DMS 273 treated with DMSO at 0.1 percent for 48 hours (cell line): ENCODE data around the gene NMNAT1.
"Not testable (repeated sequence)": the region's sequence is repeated elsewhere in the genome, so short reads cannot be mapped to it uniquely, and the experiment has no call there.

Experiments
- DNase-seq: peaks from one replicate; lab custom pipeline; 2025; lab: John Stamatoyannopoulos, UW

The NMNAT1 gene

DNA sequence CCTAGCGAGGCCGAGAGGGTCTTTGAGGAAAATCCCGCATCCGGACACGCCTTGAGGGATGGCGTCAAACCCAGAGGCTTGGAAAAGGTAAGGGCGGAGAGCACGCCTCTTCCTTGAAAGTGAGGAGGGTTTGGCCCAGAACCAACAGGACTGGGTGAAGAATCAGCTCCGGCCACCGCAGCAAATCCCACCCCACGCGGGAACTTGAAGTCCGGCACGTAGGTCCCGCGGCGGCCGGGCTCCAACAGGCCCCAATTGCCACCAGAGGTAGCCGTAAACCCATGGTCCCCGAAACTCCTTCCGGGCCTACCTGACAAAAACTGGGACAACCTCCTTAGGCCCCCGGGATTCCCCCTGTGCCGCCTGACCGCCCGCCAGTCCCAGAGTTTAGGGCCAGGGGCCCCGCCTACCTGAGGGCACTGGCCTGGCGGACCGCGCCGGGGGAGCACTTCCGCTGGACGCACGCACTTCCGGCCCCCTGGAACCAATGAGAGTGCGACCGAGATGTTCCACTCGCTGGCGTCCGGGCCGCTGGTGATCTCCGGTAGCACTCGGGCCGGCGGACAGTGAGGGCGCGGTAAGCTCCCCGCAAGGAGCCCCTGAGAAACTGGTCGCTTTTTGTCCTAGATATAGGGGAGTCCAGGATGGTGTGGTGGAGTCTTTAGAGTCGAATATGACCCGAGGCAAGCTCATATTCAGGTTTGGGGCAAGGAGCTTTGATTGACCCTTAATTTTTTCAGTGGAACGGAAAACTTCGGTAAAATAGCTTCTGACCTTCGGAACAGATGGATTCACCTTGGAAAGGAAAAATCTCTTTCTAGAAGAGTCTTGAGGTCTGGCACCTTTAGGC is at the start of gene NMNAT1, which contains the start of gene LZIC:
NMNAT1 (plus strand) TSS at position 537 of the 850 bp plus-strand sequence. CDS start 28,599 bp downstream, outside the sequence.
LZIC (minus strand) TSS at position 453 of the 850 bp plus-strand sequence. CDS start 6,772 bp downstream, outside the sequence.
- peak; percentile 78 for DNase-seq

DNA sequence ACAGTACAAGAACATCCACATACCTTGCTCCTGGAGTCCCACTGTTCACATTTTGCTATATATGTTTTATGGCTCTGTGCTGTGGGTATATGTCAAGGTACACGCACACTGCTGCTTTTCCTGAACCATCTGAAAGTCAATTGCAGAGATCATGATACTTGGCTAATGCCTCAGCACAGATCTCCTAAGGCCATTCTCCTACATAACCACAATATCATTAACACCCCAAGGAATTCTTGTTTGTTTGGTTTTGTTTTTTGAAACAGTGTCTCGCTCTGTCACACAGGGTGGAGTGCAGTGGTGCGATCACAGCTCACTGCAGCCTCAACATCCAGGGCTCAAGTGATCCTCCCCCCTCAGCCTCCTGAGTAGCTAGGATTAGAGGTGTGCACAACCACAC is 49.2 kb upstream of the NMNAT1 start:
- no peak for DNase-seq

DNA sequence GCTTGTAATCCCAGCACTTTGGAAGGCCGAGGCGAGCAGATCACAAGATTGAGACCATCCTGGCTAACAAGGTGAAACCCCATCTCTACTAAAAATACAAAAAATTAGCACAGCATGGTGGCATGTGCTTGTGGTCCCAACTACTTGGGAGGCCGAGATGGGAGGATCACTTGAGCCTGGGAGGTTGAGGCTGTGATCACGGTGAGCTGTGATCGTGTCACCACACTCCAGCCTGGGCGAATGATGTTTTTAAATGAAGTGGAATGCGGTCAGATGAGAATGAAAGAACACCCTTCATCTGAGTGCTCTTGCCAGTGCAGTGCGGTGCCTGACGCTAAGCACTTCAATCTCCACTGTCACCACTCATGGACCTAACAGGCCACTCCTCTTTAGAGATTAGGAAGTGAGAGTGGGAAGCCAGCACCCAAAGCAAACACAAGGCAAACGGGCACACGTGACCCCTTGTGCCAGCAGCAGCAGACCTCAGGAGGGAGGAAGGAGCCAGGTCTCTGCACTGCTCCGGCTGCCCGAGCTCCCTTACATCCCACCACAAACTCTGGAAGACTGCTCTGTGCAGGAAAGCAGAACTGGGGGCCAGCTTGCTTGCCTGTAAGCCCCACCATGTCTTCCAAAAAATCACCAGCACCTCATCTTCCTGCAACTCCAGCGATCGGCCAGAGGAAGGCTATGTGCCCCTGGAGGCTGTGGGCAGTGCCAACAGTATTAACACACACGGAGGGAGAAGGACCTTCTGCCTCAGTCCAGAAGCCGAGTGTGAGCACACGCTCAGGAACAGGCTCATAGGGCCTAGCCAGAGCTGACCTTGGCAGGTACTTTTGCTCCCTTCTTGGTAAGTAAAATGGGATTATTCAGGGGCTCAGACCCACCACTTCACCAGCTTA is 42.9 kb upstream of the NMNAT1 start:
- DNase-seq = no peak

DNA sequence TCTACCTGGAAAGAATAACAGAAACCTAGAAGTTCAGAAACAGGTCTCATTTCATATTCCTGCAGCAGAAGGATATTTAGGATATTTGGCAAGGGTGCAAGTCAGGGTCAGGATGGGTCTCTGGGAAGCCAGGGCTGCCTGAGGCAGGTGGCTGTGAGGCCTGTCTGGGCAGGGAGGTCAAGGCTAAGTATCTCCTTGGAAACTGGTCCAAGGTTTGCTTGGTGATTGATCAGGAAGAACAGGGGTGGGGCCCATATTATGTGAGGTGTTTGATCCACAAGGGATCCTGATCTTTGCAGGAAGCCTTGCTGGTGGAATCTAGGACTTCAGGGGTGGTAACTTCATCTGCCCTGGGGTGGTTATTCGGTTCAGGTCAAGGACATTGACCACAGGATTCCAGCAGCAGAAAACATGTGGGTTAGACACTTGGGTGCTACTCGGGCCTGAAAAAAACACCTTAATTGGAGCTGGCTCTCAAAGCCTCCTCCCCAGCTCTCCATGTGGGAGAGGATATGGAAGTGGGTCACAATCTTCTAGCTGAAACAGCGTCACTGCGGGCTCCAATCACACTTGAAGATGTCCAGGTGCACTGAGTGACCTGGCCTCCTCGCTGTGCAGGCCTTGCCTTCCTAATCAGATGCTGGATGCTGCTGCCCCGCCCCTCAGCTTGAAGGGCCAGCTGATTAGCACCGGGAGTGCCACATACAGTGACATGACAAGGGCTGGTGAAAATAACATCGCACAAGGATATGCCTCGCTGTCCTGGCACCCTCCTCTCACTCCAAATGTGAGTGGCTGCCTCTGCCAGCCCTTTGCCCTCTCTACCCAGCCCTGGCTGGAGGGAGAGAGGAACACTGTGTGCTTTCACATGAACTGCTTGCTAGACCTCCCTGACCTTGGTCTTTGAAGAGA is 41.9 kb upstream of the NMNAT1 start:
- DNase-seq = no peak

DNA sequence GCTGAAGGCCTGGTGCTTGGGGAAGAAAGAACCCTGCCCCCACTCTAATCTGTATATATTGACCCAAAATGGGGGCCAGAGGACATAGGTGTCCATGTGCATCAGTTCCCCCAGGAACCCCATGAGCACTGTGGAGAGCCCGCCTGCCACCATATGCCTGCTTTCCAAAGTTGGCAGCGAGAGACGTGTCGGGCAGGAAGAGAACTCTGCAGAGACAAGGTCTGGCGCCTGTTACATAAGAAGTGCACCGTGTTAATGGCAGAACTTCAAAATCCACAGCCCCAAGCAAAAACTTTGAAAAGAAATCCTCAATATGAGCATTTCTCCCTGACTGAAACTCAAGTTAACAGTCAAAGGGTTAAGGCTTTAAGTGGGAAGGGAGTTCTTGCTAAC is 41.2 kb upstream of the NMNAT1 start:
- no peak for DNase-seq

DNA sequence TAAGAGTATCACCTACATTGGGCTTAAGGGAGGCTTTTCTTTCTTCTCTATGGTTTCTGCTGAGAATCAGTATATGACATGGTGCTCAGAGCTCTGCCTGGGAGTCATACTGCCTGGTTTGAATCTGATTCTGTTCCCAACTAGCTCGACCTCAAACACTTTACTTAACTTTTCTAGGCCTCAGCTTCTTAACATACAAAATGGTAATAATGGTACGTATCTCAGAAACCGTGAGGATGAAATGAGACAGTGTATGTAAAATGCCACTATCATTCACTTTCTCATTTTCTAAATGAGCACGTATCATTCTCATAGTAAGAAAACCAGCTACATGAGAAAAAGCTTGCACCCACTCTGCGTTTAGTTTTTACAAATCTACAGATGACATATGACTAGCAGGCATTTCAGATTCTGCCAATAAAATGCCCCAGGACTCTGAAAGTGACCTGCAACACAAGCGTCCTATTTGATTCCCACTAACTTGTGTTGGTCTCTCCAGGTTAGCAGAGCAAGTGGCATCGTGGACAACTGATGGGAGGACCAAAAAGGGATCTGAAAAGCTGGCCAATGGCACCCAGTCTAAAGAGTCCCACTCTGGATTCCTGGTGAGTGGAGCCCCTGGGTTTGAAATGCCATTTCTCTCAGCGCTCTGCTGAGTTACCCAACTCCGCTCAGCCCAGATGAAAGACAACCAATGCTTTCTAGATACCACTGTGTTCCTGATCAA is 39.3 kb upstream of the NMNAT1 start:
- DNase-seq = no peak

DNA sequence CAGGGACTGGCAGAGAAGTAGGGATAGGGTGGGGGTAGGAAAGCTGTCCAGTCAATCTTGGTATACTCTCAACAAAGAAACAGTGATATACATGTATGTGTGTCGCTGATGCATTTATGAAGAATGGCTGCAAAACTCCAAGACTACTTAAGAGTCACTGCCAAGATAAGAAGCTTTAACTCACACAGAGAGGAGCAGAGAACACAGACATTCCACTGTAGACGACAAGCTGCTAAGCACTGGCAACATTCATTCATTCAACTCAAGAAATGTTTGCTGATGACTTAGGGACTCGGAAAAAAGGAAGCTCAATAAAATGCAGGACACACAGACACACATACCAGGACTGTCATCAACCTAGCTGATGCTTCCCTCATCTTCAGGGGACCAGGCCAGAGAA is 38.7 kb upstream of the NMNAT1 start:
- DNase-seq = no peak

DNA sequence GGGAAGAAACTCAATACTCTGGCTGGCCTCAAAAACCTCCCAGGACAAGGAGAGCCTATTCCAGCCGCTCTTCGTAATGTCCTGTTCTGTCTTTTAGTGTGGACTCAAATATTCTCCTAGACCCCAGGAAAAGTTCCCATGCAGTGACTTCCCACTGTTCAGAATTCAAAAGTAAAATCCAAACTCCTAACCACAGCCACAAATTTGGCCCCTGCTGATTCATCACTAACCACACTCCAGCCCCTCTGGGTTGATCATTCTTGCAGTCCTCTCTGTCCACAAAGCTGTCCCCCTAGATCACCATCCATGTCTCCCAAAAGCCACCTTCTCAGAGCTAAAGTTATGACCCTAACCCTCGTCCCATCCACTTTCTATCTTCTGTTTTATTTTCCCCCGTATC is 38.3 kb upstream of the NMNAT1 start:
- DNase-seq = no peak

DNA sequence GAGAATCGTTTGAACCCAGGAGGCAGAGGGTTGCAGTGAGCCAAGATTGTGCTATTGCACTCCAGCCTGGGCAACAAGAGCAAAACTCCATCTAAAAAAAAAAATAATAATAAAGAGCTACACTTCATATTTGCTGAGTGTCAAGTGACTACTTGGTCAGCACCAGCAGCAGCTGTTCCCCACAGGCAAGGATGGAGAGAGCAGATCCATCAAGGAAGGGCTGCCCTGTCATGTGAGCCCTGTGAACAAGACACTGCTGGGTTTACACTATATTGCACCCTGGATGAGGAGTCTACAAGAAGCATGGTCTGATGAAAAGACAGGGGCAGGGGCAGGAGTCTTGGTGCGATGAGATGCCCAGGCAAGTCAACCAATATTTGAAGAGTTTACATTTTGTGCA is 36.8 kb upstream of the NMNAT1 start:
- DNase-seq = no peak

DNA sequence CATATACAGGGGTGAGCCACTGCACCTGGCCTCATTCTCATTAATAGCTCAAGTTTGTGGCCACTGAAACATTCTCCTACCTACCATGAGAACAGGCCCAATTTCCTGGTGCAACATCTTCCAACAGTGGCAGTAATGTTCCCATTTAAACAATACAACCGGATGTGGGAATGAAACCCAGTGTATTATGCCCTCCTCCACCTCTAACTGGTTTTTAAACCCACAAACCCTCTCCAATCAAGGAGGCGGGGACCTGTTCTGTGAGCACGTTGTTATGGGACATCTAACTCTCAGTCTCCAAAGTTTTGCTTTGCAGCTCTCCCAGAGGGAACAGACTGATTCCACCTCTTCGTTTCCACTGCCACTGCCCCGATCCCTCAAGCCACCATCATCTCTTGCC is 35.8 kb upstream of the NMNAT1 start:
- no peak for DNase-seq

DNA sequence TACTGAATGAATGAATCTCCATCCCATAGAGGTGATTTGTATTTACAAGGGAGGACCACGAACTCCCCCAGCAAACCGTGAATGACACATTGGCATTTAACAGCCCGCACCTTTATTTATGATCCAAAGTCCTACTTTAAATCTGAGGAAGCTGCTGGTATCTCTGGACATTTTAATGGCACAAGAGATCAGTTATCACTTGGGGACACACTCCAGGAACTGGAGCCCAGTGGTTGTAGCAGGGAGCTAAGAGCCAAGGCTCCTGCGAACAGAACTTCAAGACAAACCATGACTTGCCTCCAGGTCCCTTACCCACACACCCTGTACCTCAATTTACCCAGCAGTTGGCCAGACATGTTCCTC is 34.4 kb upstream of the NMNAT1 start:
- no peak for DNase-seq

DNA sequence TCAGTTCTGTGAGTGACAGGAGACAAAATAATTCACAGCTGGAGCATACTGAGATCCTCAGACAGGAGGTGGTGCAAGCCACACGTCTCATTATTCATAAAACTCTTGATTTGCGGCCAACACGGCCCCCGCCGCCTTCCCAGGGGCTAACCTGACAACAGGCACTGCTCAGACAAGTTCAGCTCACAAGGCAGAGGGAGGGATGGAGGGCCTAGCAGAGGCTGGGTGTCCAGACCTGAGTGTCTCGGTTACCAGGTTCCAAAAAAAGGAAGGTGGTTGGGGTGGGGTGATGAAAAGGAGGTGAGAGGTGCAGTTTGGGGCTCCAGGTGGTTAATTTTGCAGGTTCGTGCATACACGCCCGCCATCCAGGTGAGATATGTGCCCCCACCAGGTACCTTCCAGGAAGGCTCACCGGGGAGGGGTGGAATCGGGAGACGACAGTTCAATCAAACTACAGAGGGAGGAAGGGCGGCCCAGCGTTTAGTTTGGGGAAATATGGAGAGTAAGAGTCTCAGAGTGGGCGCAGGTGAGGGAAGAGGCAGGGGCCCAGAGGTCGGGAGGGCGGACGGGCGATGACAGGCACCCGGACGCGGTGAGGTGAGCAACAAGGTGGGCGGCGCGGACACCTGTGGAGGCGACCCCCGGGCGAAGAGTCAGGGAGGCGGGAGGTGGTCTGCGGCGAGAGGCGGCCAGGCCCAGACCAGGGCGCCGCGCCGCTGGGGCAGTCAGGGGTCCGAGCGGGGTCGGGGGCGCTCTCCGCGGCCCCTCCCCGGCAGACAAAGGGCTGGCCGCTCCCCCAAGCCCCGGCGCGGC is 33.8 kb upstream of the NMNAT1 start:
- DNase-seq = peak; percentile 33

DNA sequence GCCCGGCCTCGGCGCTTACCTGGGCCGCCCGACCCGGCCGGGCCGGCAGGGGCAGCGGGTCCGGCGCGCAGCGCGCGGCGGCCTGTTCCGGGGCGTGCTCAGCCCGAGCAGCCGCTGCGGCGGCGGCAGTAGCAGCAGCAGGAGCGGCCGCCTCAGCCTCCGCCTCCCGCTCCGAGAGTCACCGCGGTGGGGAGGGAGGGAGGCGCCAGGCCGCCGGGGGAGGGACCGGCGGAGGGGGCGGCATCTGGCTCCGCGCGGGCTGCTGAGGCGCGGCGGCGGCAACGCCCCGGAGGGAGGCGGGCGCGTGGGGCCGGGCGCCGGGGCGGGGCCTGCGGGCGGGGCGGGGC is 33.2 kb upstream of the NMNAT1 start, which contains the start of gene CTNNBIP1:
CTNNBIP1 (minus strand) TSS at position 194 of the 347 bp plus-strand sequence. CDS start 38,205 bp downstream, outside the sequence.
- DNase-seq = no peak

DNA sequence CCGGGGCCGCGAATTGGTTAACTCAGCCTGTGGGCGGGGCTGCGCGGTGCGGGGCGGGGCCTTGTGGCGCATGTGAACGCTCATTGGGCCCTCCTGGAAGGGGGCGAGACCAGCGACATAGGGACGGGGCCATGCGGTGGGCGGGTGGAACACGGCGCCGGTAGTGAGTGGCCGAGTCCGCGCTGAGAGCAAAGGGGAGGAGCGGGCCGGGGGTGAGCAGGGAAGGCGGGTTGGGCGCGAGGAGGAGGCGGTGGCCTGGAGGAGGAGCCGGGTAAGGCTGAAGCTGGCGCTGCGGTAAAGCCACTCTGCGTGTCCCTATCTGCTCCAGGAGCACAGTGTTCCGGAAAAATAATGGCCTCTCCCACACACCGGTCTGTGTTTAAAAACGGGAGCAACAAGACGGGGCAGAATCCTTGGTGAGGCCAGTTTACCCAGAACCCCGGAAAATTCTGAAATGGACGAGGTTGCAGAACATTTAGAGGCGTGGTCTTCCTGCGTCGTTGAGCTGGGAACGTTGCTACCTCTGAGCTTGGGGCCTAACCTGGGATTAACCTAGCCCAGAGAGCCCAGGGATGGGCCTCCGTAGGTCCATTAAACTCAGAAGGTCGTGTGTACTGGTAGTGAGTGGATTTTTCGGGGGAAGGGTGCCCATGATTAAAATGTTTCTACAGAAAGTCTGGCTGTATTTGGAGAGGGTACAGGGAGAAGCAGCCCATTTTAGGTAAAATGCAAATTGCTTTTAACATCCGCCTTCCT is 32.7 kb upstream of the NMNAT1 start:
- DNase-seq = peak; percentile 94

DNA sequence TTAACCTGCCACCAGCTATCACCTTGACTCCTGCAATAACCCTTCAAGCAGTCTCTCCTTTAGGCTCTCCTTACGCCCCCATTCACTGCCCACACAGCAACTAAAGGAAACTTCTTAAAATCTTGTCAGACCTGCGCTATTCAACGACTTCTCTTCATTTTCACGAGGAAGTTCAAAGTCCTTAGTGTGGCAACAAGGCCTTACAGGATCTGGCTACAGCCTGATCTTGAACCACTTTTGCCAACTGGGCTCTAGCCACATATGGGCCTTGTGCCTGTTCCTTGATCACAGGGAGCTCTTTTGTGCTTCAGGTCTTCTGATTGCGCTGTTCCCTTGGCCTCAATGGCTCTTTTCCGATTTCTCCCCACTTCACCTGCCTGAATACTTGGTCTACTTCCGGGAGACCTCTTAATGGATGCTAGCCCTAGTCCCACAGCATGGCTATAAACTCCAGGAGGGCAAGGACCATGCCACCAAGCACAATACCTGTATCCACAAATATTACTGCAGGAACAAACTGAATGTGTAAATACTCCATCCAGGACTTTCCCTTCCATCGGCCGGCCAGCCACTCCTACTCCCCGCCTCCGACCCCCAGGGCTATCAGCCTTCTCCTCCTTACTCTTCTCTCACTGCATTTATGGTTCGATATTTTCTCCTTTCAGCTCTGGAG is 30.9 kb upstream of the NMNAT1 start:
- no peak for DNase-seq

DNA sequence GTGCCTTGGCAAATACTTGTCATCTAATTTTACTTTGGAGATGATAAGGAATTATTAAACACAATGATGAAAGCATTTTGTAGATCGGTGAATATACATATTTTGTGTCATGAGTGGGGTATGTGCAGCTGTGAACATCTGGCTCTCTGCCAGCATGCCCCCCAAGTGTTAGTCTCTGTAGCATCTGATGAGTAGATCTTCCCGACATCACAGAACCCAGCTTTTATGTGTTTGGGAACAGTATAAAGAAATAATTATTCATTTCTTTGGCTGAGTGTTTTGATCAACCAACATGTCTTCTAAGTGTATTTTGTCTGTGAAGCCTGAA is 28.7 kb upstream of the NMNAT1 start:
- no peak for DNase-seq

DNA sequence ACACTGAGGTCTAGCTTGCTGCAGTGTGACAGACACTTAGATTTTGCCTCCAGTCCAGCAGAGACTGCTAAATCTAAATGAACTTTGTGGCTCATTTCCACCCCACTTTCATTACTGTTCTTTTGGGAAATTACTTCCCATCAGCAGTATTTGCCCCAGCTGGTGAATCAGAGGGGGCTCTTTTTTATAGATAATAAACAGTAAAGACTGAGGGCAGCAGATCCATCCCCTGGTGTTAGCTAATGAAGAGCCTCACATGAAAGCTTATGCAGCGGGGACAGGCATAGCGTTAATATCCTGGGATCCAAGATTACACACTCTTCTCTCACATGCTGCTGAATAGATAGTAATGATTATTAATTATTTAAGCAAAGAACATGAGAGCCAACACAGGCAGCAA is 26.8 kb upstream of the NMNAT1 start:
- DNase-seq = no peak

DNA sequence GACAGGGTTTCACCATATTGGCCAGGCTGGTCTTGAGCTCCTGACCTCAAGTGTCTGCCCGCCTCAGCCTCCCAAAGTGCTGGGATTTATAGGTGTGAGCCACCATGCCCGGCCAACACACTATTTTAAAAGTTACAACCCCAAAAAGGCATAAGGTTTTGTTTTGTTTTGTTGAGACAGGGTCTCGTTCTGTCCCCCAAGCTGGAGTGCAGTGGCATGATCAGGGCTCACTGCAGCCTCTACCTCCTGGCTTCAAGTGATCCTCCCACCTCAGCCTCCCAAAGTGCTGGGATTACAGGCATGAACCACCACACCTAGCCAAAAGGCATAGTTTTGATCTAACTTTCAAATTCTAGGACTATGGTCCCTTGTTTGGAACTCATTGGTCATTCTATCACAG is 25.8 kb upstream of the NMNAT1 start:
- DNase-seq = not testable (repeated sequence)

DNA sequence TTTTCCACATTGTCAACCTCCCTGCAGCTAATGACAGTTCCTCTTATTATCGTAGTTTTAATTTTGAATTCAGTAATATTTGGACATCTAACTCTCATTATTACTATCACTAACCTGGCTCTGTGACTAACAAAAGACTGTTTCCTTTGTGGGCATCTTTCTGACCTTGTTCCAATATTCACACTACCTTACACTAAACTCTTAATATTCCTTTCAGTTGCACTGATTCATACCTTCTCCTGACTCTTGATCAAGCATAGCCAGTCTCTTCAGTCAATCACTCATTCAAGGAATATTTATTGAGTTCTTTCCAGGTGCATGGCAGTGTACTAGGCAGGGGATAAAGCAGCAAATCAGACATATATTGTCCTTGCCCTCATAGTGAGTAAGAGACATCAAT is 25.4 kb upstream of the NMNAT1 start:
- DNase-seq = no peak
